D721Med (cell line): ENCODE data around the gene ONECUT2.

Experiments
- DNase-seq: peaks from one replicate; pipeline ENCODE4 v3.0.0; 2011; ENCODE audit warnings: low spot score; ENCODE audit not compliant: insufficient read length
- FAIRE-seq: peaks from 2 replicates; lab custom pipeline; 2011; peaks lifted over from hg19 to GRCh38; lab: Jason Lieb, UNC
- TF ChIP-seq, protein P1 (sequence below): IDR thresholded peaks from 2 replicates; pipeline ENCODE4 v1.5.1; 2012; ENCODE audit warnings: mild to moderate bottlenecking, control low read depth; ENCODE audit not compliant: insufficient read depth; ENCODE audit errors: missing control alignments

ONECUT2 gene

DNA sequence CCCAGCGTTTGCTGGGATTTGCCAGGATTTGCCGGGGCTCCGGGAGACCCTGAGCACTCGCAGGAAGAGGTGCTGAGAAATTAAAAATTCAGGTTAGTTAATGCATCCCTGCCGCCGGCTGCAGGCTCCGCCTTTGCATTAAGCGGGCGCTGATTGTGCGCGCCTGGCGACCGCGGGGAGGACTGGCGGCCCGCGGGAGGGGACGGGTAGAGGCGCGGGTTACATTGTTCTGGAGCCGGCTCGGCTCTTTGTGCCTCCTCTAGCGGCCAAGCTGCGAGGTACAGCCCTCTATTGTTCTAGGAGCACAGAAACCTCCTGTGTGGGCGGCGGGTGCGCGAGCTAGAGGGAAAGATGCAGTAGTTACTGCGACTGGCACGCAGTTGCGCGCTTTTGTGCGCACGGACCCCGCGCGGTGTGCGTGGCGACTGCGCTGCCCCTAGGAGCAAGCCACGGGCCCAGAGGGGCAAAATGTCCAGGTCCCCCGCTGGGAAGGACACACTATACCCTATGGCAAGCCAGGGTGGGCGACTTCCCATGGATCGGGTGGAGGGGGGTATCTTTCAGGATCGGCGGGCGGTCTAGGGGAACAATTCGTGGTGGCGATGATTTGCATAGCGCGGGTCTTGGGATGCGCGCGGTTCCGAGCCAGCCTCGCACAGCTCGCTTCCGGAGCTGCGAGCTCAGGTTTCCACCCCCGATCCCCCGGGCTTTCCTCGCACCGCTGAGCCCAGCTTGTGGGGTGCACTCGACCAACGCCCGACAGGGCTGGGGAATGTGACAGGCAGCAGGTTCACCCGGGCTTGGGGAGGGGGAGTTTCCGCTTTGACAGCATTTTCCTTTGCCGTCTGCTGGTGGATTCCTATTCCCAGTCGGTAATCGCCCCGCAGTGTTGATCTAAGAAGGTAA lies 2.8 kb downstream of the ONECUT2 start:
- DNase-seq (peak; percentile 100), FAIRE-seq (peak; percentile 73)
- TF ChIP-seq, protein P1, sequence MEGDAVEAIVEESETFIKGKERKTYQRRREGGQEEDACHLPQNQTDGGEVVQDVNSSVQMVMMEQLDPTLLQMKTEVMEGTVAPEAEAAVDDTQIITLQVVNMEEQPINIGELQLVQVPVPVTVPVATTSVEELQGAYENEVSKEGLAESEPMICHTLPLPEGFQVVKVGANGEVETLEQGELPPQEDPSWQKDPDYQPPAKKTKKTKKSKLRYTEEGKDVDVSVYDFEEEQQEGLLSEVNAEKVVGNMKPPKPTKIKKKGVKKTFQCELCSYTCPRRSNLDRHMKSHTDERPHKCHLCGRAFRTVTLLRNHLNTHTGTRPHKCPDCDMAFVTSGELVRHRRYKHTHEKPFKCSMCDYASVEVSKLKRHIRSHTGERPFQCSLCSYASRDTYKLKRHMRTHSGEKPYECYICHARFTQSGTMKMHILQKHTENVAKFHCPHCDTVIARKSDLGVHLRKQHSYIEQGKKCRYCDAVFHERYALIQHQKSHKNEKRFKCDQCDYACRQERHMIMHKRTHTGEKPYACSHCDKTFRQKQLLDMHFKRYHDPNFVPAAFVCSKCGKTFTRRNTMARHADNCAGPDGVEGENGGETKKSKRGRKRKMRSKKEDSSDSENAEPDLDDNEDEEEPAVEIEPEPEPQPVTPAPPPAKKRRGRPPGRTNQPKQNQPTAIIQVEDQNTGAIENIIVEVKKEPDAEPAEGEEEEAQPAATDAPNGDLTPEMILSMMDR: peak; percentile 70

GRCh38 chr18:57438743-57439608 lies 3.8 kb downstream of the ONECUT2 start:
- DNase-seq (peak; percentile 90), FAIRE-seq (peak; percentile 97)
- TF ChIP-seq, protein P1: peak; percentile 56

- TF ChIP-seq, protein P1: no peak
- DNase-seq: no peak
- FAIRE-seq: no peak
Measured at GRCh38 chr18:57439609-57439968, 4.4 kb downstream of the ONECUT2 start.

DNA sequence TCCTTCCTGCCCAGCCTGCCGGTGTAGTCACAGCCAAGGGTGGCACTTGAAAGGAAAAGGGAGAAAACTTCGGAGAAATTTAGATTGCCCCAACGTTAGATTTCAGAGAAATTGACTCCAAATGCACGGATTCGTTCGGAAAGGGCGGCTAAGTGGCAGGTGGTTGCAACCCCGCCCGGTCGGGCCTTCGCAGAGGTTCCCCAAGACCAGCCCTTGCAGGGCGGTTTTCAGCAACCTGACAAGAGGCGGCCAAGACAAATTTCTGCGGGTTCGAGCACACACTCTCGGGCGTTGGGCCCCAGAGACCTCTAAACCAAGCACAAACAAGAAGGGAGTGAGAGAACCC lies 4.8 kb downstream of the ONECUT2 start:
- DNase-seq (no peak), FAIRE-seq (no peak)
- TF ChIP-seq, protein P1: no peak

- TF ChIP-seq, protein P1: no peak
- FAIRE-seq: no peak
- DNase-seq: no peak
Measured at GRCh38 chr18:57440331-57441070, 5.3 kb downstream of the ONECUT2 start.

GRCh38 chr18:57441071-57441794 lies 6.1 kb downstream of the ONECUT2 start:
- TF ChIP-seq, protein P1: no peak
- no peak for DNase-seq
- FAIRE-seq: no peak
